Activated gamma-delta T cell (primary cell): ENCODE results near the gene HSPB8.

Experiments
- DNase-seq: peaks from one replicate; lab custom pipeline; 2025; lab: John Stamatoyannopoulos, UW

The HSPB8 gene

GRCh38 chr12:119171291-119171690 is 7.4 kb upstream of the HSPB8 start:
- DNase-seq: no peak

- DNase-seq: no peak
Measured at GRCh38 chr12:119171691-119172425, 6.9 kb upstream of the HSPB8 start.

- DNase-seq: no peak
Measured at GRCh38 chr12:119175081-119175480, 3.6 kb upstream of the HSPB8 start.

GRCh38 chr12:119176267-119177055 is 2.3 kb upstream of the HSPB8 start:
- no peak for DNase-seq

GRCh38 chr12:119177056-119177325 is 1.7 kb upstream of the HSPB8 start:
- no peak for DNase-seq

GRCh38 chr12:119177724-119178380 is 879 bp upstream of the HSPB8 start:
- DNase-seq: no peak

- DNase-seq: no peak
Measured at GRCh38 chr12:119179335-119180021, 747 bp downstream of the HSPB8 start.

- no peak for DNase-seq
Measured at GRCh38 chr12:119180380-119181040, 1.8 kb downstream of the HSPB8 start.

GRCh38 chr12:119181202-119181601 is 2.5 kb downstream of the HSPB8 start:
- DNase-seq: no peak

- DNase-seq: no peak
Measured at GRCh38 chr12:119181944-119182343, 3.2 kb downstream of the HSPB8 start.

- no peak for DNase-seq
Measured at GRCh38 chr12:119182701-119183493, 4.2 kb downstream of the HSPB8 start.

- DNase-seq: no peak
Measured at GRCh38 chr12:119183942-119184695, 5.4 kb downstream of the HSPB8 start.

GRCh38 chr12:119195256-119195655 is 16.5 kb downstream of the HSPB8 start:
- DNase-seq: no peak

- no peak for DNase-seq
Measured at GRCh38 chr12:119198440-119198839, 19.7 kb downstream of the HSPB8 start.

- no peak for DNase-seq
Measured at GRCh38 chr12:119200601-119201000, 21.9 kb downstream of the HSPB8 start.

GRCh38 chr12:119201789-119202543 is 23.2 kb downstream of the HSPB8 start:
- DNase-seq: no peak

GRCh38 chr12:119202544-119202943 is 23.8 kb downstream of the HSPB8 start:
- no peak for DNase-seq

GRCh38 chr12:119204131-119204530 is 25.4 kb downstream of the HSPB8 start:
- DNase-seq: no peak

- no peak for DNase-seq
Measured at GRCh38 chr12:119204671-119205285, 26.0 kb downstream of the HSPB8 start.
